AG04450 (cell line): ENCODE data around the gene SMAP1. TPM values are rescaled to one million over a fixed set of nuclear protein-coding genes. Genes with fewer than 3 reads are reported as not detected.

Experiments used
- CTCF ChIA-PET: fragments of 300-600, 350-600 bp; formaldehyde crosslinking; extraction: SDS; loops from one replicate; lab custom pipeline; 2022; ENCODE audit warnings: antibody characterized with exemption, inconsistent platforms; lab: Charles Lee
- POLR2A ChIA-PET: fragments of 350-600 bp; formaldehyde crosslinking; extraction: SDS; loops from one replicate; lab custom pipeline; 2021; ENCODE audit warnings: antibody characterized with exemption, inconsistent platforms; lab: Yijun Ruan, JAX
- DNase-seq: peaks from one replicate; pipeline ENCODE4 v3.0.0-alpha.2; 2011; ENCODE audit warnings: low read depth, low spot score
- H3K27ac ChIP-seq: one replicate; pipeline ENCODE4 v1.5.1; 2012; ENCODE audit warnings: low read depth, low read length, control low read depth
- H3K27me3 ChIP-seq: one replicate; pipeline ENCODE4 v1.6.0; 2012; ENCODE audit warnings: low read length; ENCODE audit not compliant: control insufficient read depth, insufficient read depth
- H3K4me3 ChIP-seq: 2 replicates; pipeline ENCODE4 v1.5.1; 2011; ENCODE audit warnings: mild to moderate bottlenecking, low read depth, low read length, control low read depth
- H3K9me3 ChIP-seq: 2 replicates; pipeline ENCODE4 v1.5.1; 2012; ENCODE audit warnings: low read length; ENCODE audit not compliant: control insufficient read depth, insufficient read depth
- polyA plus RNA-seq: library from polyadenylated mRNA; depleted of rRNA; stranded (reverse); fragments of >200 nt; gene quantifications from 2 replicates; pipeline ENCODE4 v1.2.3, GENCODE V29; 2011
- TF ChIP-seq, protein P1 (sequence below): IDR thresholded peaks from 2 replicates; pipeline ENCODE4 v1.5.1; 2011; ENCODE audit warnings: low read depth, low read length, control low read depth, inconsistent platforms

The SMAP1 gene
- polyA plus RNA-seq, 1 experiment, result 25.0 TPM

DNA sequence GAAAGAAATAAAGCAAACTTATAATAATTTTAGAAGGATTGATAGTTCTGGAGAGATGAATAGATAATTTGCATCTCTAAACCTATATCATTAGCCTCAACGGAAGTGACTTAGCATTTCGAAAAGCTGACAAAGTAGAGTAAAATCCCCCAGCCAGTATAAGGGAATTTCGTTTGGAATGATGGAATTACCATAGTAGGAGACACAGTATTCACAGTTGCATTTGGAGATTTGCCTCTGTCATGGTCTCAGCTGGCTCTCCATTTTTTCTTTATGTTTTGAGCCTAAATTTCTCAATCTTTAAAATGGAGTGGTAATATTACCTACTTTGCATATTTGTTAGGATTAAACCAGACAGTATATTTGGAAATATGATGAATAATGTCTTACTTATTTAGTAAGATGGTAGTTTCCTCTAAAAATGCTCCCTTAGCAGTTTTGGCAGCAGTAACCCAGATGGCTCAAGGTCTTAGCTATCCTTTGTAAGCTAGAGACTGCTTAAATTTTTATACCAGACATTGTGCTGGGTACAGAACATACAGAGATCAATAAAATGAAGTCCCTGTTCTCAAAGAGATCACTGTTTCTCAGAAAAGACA lies 58.2 kb downstream of the SMAP1 start:
- no peaks in the 10 kb centered on the region for H3K27me3 ChIP-seq
- TF ChIP-seq, protein P1, sequence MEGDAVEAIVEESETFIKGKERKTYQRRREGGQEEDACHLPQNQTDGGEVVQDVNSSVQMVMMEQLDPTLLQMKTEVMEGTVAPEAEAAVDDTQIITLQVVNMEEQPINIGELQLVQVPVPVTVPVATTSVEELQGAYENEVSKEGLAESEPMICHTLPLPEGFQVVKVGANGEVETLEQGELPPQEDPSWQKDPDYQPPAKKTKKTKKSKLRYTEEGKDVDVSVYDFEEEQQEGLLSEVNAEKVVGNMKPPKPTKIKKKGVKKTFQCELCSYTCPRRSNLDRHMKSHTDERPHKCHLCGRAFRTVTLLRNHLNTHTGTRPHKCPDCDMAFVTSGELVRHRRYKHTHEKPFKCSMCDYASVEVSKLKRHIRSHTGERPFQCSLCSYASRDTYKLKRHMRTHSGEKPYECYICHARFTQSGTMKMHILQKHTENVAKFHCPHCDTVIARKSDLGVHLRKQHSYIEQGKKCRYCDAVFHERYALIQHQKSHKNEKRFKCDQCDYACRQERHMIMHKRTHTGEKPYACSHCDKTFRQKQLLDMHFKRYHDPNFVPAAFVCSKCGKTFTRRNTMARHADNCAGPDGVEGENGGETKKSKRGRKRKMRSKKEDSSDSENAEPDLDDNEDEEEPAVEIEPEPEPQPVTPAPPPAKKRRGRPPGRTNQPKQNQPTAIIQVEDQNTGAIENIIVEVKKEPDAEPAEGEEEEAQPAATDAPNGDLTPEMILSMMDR, result no peak
- ChIA-PET CTCF (interaction anchor here (0.7 to 0.9 kb wide), 2 partner anchors 19 to 158 kb away, joined by 3 to 7 read pairs; no protein-coding TSS in a partner anchor), POLR2A (no interaction called here)
- no peaks in the 10 kb centered on the region for H3K9me3 ChIP-seq
- no peak overlapping the region for H3K4me3 ChIP-seq
- DNase-seq, result no peak
- no peak overlapping the region for H3K27ac ChIP-seq

- ChIA-PET CTCF (no interaction called here), POLR2A (no interaction called here)
- Histone ChIP-seq H3K9me3 (no peaks in the 10 kb centered on the region), H3K27ac (no peak overlapping the region), H3K4me3 (no peak overlapping the region), H3K27me3 (no peaks in the 10 kb centered on the region)
- no peak for DNase-seq
- TF ChIP-seq, protein P1, result no peak
Observed at GRCh38 chr6:70734381-70734780, 66.7 kb downstream of the SMAP1 start.

DNA sequence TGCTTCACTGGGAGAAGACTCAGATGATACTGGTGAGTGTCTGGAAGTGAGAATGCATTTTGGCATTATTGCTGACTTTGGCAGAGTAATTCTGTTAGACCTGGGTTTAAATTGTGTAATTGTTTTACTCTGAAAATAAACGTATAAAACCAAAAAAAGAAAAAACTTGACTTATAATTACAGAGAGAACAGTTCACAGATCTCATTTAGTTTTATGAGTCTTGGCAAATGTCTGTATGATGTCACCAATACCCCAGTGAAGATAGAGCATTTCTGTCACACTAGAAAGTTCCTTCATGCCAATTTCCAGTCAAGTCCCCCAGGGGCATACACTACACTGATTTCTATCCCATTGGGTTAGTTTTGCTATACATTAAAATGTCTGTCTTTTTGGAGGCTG lies 67.3 kb downstream of the SMAP1 start:
- ChIA-PET POLR2A (no interaction called here), CTCF (no interaction called here)
- no peak overlapping the region for H3K27ac ChIP-seq
- H3K4me3 ChIP-seq, result no peak overlapping the region
- DNase-seq, result no peak
- no peaks in the 10 kb centered on the region for H3K9me3 ChIP-seq
- H3K27me3 ChIP-seq, result no peaks in the 10 kb centered on the region
- TF ChIP-seq, protein P1, result no peak

DNA sequence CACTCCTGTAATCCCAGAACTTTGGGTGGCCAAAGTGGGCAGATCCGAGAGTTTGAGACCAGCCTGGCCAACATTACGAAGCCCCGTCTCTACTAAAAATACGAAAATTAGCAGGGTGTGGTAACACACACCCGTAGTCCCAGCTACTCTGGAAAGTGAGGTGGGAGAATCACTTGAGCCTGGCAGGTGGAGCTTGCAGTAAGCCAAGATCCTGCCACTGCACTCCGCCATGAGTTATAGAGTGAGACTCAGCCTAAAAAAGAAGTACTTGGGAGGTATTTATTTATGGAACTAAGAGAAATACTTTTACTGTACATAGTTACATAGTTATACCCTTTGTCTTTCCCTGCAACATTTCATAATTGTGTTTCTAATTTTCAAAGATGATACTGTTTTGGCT lies 67.8 kb downstream of the SMAP1 start:
- Histone ChIP-seq H3K27ac (no peak overlapping the region), H3K27me3 (no peaks in the 10 kb centered on the region), H3K4me3 (no peak overlapping the region), H3K9me3 (no peaks in the 10 kb centered on the region)
- TF ChIP-seq, protein P1, result no peak
- POLR2A ChIA-PET, result no interaction called here
- DNase-seq, result no peak
- CTCF ChIA-PET, result interaction anchor here (2.1 kb wide), 1 partner anchor 149 kb away, joined by 9 read pairs; no protein-coding TSS in a partner anchor

DNA sequence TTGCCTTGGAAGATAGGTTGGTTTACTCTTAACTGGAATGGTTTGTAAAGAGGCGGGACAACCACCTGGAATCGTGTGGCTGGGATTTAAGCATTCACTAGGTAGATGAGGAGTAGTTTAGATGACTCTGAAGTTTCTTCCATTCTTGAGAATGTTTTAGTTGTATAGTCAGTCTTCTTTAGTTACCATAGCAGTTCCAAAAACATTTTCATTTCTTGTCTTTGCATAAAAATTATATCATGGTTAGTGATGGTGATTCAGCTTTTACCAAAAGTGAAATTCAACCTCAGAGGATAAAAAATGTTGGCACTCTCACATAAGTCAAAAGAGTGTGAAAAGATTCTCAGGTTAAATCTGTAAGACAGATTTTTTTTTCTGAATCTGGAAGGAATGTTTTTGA lies 70.3 kb downstream of the SMAP1 start:
- CTCF ChIA-PET, result interaction anchor here (0.7 to 0.8 kb wide), 2 partner anchors 16 to 146 kb away, joined by 4 read pairs; no protein-coding TSS in a partner anchor
- no peaks in the 10 kb centered on the region for H3K27me3 ChIP-seq
- TF ChIP-seq, protein P1, result no peak
- no peak overlapping the region for H3K27ac ChIP-seq
- no peak for DNase-seq
- H3K4me3 ChIP-seq, result no peak overlapping the region
- POLR2A ChIA-PET, result no interaction called here
- H3K9me3 ChIP-seq, result peaks cover 3% of the 10 kb centered on the region; the same call in 1 of the 2 replicates
